Panc1 (cell line): ENCODE measurements around the gene VPS50.

Source experiments
- POLR2AphosphoS5 ChIP-seq: IDR thresholded peaks from 2 replicates; pipeline ENCODE4 v1.6.1; 2012; ENCODE audit warnings: mild to moderate bottlenecking, low read depth, low read length, moderate library complexity
- SIN3A ChIP-seq: IDR thresholded peaks from 2 replicates; pipeline ENCODE4 v1.6.1; 2012; ENCODE audit warnings: low read depth, mild to moderate bottlenecking, low read length, moderate library complexity, borderline replicate concordance; ENCODE audit not compliant: insufficient read depth
- TCF7L2 ChIP-seq: IDR thresholded peaks from 2 replicates; pipeline ENCODE4 v1.6.1; 2011; ENCODE audit warnings: mild to moderate bottlenecking, low read depth, low read length, inconsistent platforms
- TF ChIP-seq, protein P1 (sequence below): fragments of 450-650 bp; IDR thresholded peaks from 2 replicates; pipeline ENCODE4 v1.5.1; 2017; ENCODE audit warnings: mild to moderate bottlenecking
- TF ChIP-seq, protein P2 (sequence below), 2 experiments: IDR thresholded peaks; 2 replicates each; pipeline ENCODE4 v1.6.1; 2011 to 2012; ENCODE audit warnings: low read depth in 2 of 2, control low read depth in 1 of 2, low read length in 1 of 2, mild to moderate bottlenecking in 1 of 2, moderate library complexity in 1 of 2; ENCODE audit not compliant: insufficient read depth in 1 of 2

DNA sequence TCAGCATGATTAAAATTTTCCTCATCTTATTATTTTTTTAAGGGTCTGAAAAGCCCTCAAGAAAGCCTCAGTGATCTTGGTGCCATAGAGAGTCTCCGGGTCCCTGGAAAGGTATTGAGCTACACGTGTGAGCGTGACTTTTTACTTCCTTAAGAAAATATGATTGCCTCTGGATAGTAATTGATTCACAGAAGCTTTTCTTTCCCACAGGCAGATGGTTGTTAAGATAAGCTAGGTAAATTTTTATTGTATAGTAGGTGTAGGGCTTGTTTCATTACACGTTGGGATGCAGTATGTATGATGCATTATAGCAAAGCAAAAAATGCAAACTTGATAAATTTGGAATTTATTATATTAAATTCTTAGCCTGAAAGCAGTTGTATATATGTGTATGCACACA is 7.7 kb downstream of the VPS50 start:
- TF ChIP-seq, protein P1, sequence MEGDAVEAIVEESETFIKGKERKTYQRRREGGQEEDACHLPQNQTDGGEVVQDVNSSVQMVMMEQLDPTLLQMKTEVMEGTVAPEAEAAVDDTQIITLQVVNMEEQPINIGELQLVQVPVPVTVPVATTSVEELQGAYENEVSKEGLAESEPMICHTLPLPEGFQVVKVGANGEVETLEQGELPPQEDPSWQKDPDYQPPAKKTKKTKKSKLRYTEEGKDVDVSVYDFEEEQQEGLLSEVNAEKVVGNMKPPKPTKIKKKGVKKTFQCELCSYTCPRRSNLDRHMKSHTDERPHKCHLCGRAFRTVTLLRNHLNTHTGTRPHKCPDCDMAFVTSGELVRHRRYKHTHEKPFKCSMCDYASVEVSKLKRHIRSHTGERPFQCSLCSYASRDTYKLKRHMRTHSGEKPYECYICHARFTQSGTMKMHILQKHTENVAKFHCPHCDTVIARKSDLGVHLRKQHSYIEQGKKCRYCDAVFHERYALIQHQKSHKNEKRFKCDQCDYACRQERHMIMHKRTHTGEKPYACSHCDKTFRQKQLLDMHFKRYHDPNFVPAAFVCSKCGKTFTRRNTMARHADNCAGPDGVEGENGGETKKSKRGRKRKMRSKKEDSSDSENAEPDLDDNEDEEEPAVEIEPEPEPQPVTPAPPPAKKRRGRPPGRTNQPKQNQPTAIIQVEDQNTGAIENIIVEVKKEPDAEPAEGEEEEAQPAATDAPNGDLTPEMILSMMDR = no peak
- TF ChIP-seq POLR2AphosphoS5 = no peak
- TF ChIP-seq, protein P2, sequence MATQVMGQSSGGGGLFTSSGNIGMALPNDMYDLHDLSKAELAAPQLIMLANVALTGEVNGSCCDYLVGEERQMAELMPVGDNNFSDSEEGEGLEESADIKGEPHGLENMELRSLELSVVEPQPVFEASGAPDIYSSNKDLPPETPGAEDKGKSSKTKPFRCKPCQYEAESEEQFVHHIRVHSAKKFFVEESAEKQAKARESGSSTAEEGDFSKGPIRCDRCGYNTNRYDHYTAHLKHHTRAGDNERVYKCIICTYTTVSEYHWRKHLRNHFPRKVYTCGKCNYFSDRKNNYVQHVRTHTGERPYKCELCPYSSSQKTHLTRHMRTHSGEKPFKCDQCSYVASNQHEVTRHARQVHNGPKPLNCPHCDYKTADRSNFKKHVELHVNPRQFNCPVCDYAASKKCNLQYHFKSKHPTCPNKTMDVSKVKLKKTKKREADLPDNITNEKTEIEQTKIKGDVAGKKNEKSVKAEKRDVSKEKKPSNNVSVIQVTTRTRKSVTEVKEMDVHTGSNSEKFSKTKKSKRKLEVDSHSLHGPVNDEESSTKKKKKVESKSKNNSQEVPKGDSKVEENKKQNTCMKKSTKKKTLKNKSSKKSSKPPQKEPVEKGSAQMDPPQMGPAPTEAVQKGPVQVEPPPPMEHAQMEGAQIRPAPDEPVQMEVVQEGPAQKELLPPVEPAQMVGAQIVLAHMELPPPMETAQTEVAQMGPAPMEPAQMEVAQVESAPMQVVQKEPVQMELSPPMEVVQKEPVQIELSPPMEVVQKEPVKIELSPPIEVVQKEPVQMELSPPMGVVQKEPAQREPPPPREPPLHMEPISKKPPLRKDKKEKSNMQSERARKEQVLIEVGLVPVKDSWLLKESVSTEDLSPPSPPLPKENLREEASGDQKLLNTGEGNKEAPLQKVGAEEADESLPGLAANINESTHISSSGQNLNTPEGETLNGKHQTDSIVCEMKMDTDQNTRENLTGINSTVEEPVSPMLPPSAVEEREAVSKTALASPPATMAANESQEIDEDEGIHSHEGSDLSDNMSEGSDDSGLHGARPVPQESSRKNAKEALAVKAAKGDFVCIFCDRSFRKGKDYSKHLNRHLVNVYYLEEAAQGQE (IDR thresholded peaks at IDR 0.05; ENCODE audit: insufficient read depth in 1 of 2, low read depth in 2 of 2, low read length in 1 of 2) = no peak
- TF ChIP-seq SIN3A = no peak
- no peak for TF ChIP-seq TCF7L2
